ENCODE data around the gene LDB3.

DNA sequence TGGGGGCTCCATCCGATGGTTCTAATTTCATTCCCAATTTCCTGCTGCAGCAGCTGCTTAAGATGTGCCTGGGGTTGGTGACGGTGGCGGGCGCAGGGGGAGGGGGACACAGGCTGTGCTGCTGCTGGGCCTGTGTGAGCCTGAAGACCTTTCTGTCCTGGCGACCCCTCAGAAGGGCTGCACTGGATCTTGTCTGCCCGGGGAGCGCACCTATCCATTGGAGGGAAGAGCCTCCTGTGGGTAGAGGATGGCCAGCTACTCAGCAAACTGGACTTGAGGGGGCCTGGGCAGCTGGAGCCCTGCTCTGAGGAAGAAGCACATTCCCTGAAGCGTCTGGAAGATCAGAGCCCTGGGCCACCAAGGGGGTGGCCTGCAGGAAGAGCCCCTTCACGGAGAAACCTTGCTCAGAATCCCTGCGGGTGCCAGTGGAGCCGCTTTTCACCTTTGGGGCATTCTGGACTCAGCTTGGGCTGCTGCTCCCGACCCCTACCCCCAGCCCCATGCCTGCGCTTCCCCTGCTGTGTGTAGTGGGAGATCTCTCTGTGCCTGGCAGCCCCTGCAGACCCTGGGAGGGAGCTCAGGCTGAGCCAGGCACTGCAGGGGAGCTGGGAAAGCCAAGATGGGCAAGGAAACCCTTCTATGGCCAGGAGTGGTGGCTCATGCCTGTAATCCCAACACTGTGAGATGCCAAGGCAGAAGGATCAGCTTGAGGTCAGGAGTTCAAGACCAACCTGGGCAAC, 17.8 kb downstream of the LDB3 start:
- TF ChIP-seq, protein P1, sequence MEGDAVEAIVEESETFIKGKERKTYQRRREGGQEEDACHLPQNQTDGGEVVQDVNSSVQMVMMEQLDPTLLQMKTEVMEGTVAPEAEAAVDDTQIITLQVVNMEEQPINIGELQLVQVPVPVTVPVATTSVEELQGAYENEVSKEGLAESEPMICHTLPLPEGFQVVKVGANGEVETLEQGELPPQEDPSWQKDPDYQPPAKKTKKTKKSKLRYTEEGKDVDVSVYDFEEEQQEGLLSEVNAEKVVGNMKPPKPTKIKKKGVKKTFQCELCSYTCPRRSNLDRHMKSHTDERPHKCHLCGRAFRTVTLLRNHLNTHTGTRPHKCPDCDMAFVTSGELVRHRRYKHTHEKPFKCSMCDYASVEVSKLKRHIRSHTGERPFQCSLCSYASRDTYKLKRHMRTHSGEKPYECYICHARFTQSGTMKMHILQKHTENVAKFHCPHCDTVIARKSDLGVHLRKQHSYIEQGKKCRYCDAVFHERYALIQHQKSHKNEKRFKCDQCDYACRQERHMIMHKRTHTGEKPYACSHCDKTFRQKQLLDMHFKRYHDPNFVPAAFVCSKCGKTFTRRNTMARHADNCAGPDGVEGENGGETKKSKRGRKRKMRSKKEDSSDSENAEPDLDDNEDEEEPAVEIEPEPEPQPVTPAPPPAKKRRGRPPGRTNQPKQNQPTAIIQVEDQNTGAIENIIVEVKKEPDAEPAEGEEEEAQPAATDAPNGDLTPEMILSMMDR (conservative IDR thresholded peaks at IDR 0.05; ENCODE audit: low read depth, low read length), result no peak
- TF ChIP-seq RFX5 (IDR thresholded peaks at IDR 0.05; ENCODE audit: low read depth, low read length) (no peak), MAZ (IDR thresholded peaks at IDR 0.05; ENCODE audit: borderline replicate concordance, low read depth, low read length) (no peak), MXI1 (IDR thresholded peaks at IDR 0.05; ENCODE audit: borderline replicate concordance, low read depth, low read length) (no peak)

All from IMR-90 (cell line).